ENCODE data around the gene GMPR2.

Gene GMPR2

DNA sequence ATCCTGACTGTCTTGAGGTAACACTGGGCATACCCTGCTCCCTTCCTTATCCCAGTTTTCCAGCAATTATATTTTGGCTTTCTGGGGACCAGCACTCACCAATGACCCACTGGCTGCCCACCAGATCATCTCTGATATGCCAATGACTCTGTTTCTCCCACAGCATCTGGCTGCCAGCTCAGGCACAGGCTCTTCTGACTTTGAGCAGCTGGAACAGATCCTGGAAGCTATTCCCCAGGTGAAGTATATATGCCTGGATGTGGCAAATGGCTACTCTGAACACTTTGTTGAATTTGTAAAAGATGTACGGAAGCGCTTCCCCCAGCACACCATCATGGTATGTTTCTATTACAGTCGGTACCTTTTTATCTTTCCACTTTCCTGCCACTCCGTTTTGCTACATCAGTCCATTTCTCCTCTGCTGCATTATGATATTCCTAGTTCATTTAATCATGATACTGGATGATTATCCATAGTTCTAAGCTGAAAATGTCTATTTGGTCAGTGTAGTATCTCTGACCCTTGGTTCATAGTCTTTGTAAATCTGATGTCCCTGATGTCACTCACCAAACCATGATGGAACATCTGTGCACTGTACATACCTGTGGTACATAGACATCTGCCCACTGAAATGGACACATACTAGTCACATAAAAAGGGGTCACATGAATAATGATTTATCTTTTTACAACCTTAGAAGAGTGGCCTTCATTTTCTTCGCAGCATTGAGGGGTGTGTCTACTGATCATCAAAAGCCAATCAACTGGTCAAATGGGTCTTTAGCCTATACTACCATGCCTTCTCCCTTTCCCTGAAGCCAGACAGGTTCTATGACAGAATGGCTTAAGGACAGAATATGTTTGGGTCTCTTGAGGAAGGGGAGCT lies 3.3 kb downstream of the GMPR2 start:
- TF ChIP-seq, protein P1, sequence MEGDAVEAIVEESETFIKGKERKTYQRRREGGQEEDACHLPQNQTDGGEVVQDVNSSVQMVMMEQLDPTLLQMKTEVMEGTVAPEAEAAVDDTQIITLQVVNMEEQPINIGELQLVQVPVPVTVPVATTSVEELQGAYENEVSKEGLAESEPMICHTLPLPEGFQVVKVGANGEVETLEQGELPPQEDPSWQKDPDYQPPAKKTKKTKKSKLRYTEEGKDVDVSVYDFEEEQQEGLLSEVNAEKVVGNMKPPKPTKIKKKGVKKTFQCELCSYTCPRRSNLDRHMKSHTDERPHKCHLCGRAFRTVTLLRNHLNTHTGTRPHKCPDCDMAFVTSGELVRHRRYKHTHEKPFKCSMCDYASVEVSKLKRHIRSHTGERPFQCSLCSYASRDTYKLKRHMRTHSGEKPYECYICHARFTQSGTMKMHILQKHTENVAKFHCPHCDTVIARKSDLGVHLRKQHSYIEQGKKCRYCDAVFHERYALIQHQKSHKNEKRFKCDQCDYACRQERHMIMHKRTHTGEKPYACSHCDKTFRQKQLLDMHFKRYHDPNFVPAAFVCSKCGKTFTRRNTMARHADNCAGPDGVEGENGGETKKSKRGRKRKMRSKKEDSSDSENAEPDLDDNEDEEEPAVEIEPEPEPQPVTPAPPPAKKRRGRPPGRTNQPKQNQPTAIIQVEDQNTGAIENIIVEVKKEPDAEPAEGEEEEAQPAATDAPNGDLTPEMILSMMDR (conservative IDR thresholded peaks at IDR 0.05; ENCODE audit: low read length): no peak
- H3K4me3 ChIP-seq (ENCODE audit: low read length): no peak overlapping the region
- no peak for DNase-seq (ENCODE audit: low read depth)

DNA sequence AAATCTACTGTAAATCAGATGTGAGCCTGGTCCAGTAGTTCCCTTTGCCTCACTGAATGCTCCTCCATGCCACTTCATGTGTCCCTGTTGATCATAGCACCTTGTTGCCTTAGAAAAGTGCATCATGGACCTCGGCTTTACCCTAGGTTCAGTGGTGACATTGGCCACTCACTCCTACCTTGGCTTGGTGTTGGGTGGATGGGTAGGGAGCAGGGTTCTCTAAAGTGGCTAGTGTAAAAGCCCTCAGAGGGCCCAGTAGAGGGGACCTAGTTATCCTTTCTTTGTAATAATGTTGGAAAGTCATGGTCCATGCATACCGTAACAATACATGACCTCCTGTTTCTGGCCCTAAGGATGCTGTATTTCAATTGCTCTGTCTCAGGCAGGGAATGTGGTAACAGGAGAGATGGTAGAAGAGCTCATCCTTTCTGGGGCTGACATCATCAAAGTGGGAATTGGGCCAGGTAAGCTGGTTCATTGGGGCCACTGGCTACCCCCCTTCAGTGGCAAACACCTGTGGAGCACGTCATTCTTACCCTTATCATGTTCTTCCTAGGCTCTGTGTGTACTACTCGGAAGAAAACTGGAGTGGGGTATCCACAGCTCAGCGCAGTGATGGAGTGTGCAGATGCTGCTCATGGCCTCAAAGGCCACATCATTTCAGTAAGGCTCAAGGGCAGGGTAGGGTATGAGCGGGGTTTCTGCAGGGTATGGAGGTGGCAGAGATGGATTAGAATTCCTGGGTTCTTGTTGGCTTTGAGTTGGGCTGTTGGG lies 4.1 kb downstream of the GMPR2 start:
- TF ChIP-seq, protein P1 (conservative IDR thresholded peaks at IDR 0.05; ENCODE audit: low read length): no peak
- no peak for DNase-seq (ENCODE audit: low read depth)
- H3K4me3 ChIP-seq (ENCODE audit: low read length): no peak overlapping the region

DNA sequence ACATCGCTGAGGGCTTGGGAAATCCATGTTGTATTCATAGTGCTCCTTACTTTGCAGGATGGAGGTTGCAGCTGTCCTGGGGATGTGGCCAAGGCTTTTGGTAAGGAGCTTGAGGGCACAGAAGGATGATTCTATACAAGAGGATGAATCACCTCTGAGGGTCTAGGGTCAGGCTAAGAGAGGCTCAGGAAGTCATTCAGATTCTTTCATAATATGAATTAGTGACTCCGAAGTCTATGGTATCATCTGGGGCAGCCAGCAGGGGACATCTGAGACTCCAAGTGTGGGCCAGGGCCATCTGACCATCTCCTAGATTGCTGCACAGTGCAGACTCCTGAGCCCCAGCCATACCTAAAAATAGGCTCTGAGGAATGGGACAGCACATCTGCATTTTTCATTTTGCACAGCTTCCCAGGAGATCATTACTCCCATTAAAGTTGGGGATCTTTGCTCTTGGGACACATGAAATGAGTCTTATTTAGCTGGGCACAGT lies 4.8 kb downstream of the GMPR2 start:
- H3K4me3 ChIP-seq (ENCODE audit: low read length): no peak overlapping the region
- DNase-seq (ENCODE audit: low read depth): peak; percentile 17
- TF ChIP-seq, protein P1 (conservative IDR thresholded peaks at IDR 0.05; ENCODE audit: low read length): no peak

DNA sequence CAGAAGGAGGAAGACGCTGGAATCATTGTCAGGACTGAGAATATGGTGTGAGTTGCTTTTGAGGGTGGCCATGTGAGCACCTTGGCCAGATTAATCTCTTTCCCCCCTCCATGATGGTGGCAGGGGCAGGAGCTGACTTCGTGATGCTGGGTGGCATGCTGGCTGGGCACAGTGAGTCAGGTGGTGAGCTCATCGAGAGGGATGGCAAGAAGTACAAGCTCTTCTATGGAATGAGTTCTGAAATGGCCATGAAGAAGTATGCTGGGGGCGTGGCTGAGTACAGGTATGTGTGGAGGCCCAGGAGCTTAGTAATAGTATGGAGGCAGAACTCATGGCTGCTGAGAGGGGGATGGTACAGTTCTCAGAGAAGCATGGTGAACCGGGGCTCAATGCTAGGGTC lies 5.4 kb downstream of the GMPR2 start:
- no peak overlapping the region for H3K4me3 ChIP-seq (ENCODE audit: low read length)
- no peak for DNase-seq (ENCODE audit: low read depth)
- TF ChIP-seq, protein P1 (conservative IDR thresholded peaks at IDR 0.05; ENCODE audit: low read length): no peak

DNA sequence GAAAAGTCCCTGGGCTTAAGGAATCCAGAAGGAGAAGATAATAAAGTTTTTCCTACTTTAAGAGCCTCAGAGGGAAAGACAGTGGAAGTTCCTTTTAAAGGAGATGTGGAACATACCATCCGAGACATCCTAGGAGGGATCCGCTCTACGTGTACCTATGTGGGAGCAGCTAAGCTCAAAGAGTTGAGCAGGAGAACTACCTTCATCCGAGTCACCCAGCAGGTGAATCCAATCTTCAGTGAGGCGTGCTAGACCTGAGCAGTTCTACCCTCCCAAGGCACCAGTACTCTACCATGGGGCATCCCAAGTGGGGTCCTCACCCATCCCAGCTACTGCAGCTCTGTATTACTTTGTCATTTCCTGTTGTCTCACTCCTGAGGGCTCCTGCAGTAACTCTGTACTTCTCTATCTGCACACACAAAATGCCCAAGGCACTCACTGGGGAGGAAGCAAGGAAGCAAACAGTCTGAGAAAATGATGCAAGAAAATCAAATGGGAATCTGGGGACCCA lies 5.9 kb downstream of the GMPR2 start:
- TF ChIP-seq, protein P1 (conservative IDR thresholded peaks at IDR 0.05; ENCODE audit: low read length): no peak
- no peak for DNase-seq (ENCODE audit: low read depth)

DNA sequence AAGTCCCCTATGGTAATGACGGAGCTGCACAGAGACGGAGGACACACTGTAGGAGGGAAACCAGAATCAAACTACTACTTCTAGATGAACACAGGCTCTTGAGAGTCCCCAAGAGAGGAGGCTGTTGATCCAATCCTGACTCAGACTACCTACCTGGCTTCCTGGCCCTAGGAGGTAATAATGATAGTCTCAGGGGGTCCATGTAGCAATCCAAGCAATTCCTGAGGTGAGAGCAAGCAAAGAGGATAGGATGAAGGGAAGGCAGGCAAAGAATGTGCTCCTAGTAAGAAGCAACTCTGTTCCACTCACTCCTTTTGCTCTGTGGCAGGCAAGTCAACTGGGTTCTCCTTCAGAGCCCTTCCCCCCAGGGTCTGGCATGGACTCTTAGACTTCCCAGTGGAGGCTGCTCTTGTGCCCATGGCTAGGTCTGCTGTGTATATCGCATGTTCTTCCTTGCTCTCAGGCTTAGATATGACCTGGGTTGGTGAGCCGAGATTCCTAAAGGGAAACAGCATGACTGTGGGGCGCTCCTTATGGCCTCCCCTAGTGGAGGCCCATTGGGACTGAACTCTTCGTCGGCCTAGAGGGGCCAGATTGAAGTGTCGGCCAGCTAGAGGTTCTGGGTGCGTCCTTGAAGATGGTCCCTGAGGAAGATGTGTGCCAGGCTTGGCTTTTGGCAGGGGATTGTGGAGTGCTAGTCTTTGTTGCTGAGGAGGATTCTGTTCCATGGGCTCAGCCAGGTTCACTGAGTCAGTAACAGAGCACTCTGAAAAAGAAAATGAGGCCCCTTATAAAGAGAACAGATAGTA lies 7.6 kb downstream of the GMPR2 start:
- TF ChIP-seq, protein P1 (conservative IDR thresholded peaks at IDR 0.05; ENCODE audit: low read length): no peak
- no peak for DNase-seq (ENCODE audit: low read depth)
- no peak overlapping the region for H3K4me3 ChIP-seq (ENCODE audit: low read length)

More for the DNA sequence above, 5.9 kb downstream of the GMPR2 start:
- no peak overlapping the region for H3K4me3 ChIP-seq (ENCODE audit: low read length)

Measured in AG10803 (cell line).